HUES64 (cell line): ENCODE data around the gene CD3G.
"Not testable (repeated sequence)": the region's sequence is repeated elsewhere in the genome, so short reads cannot be mapped to it uniquely, and the experiment has no call there.

Experiments
- H3K27ac ChIP-seq: 2 replicates; pipeline ENCODE4 v1.7.0; 2013; ENCODE audit warnings: low read depth, low read length, inconsistent platforms
- H3K27me3 ChIP-seq: 2 replicates; pipeline ENCODE4 v1.6.1; 2013; ENCODE audit warnings: mild to moderate bottlenecking, low read length; ENCODE audit not compliant: insufficient read depth
- H3K36me3 ChIP-seq: 2 replicates; pipeline ENCODE4 v1.6.1; 2013; ENCODE audit warnings: mild to moderate bottlenecking, low read length; ENCODE audit not compliant: insufficient read depth
- H3K4me1 ChIP-seq: 2 replicates; pipeline ENCODE4 v1.6.1; 2013; ENCODE audit warnings: mild to moderate bottlenecking, low read length, moderate library complexity; ENCODE audit not compliant: insufficient read depth
- H3K4me3 ChIP-seq: 2 replicates; pipeline ENCODE4 v1.5.1; 2013; ENCODE audit warnings: mild to moderate bottlenecking, low read length, moderate library complexity
- H3K9ac ChIP-seq: 2 replicates; pipeline ENCODE4 v1.6.1; 2013; ENCODE audit warnings: mild to moderate bottlenecking, low read depth, low read length
- H3K9me3 ChIP-seq: 2 replicates; pipeline ENCODE4 v1.6.1; 2013; ENCODE audit warnings: low read depth, low read length; ENCODE audit not compliant: insufficient read depth
- WGBS: fragments of 150-250, 120-280 bp; methylation state at CpG from one replicate; pipeline ENCODE4 v1.1.7; 2013; ENCODE audit warnings: missing lambda C conversion rate; 5-methylcytosine and 5-hydroxymethylcytosine counted together

The CD3G gene

GRCh38 chr11:118380571-118380970 is 36.4 kb downstream of the CD3G start:
- Histone ChIP-seq H3K27me3 (no peaks in the 10 kb centered on the region), H3K36me3 (peaks cover 92% of the 10 kb centered on the region), H3K9ac (no peak overlapping the region), H3K9me3 (no peaks in the 10 kb centered on the region), H3K4me3 (no peak overlapping the region), H3K27ac (no peak overlapping the region), H3K4me1 (no peaks in the 10 kb centered on the region)

- Histone ChIP-seq H3K36me3 (peaks cover 99% of the 10 kb centered on the region), H3K9ac (no peak overlapping the region), H3K27me3 (no peaks in the 10 kb centered on the region), H3K4me3 (no peak overlapping the region), H3K9me3 (no peaks in the 10 kb centered on the region), H3K27ac (no peak overlapping the region), H3K4me1 (no peaks in the 10 kb centered on the region)
- WGBS: 95% methylated on average over 3 of the region's 3 CpGs
Measured at GRCh38 chr11:118382954-118383353, 38.8 kb downstream of the CD3G start.

GRCh38 chr11:118383657-118384056 is 39.5 kb downstream of the CD3G start:
- Histone ChIP-seq H3K4me3 (no peak overlapping the region), H3K4me1 (no peaks in the 10 kb centered on the region), H3K36me3 (peaks cover 99% of the 10 kb centered on the region), H3K27me3 (no peaks in the 10 kb centered on the region), H3K27ac (no peak overlapping the region), H3K9me3 (no peaks in the 10 kb centered on the region), H3K9ac (no peak overlapping the region)
- 94% methylated on average over 2 of the region's 3 CpGs for WGBS

GRCh38 chr11:118396097-118396501 is 52.0 kb downstream of the CD3G start:
- no peak overlapping the region for H3K27ac ChIP-seq
- H3K27me3 ChIP-seq: no peaks in the 10 kb centered on the region

GRCh38 chr11:118397448-118397847 is 53.3 kb downstream of the CD3G start:
- no peaks in the 10 kb centered on the region for H3K4me1 ChIP-seq
- H3K9ac ChIP-seq: no peak overlapping the region
- H3K9me3 ChIP-seq: no peaks in the 10 kb centered on the region
- peaks cover 47% of the 10 kb centered on the region for H3K36me3 ChIP-seq
- no peaks in the 10 kb centered on the region for H3K27me3 ChIP-seq
- no peak overlapping the region for H3K27ac ChIP-seq
- H3K4me3 ChIP-seq: no peak overlapping the region

More at GRCh38 chr11:118396097-118396501, 52.0 kb downstream of the CD3G start:
- Histone ChIP-seq H3K36me3 (peaks cover 56% of the 10 kb centered on the region), H3K9ac (no peak overlapping the region), H3K4me3 (no peak overlapping the region), H3K4me1 (no peaks in the 10 kb centered on the region), H3K9me3 (no peaks in the 10 kb centered on the region)
- WGBS: 94% methylated on average over 5 of the region's 6 CpGs

- no peaks in the 10 kb centered on the region for H3K4me1 ChIP-seq
- H3K36me3 ChIP-seq: peaks cover 31% of the 10 kb centered on the region
- no peak overlapping the region for H3K4me3 ChIP-seq
- no peaks in the 10 kb centered on the region for H3K9me3 ChIP-seq
- no peak overlapping the region for H3K9ac ChIP-seq
- no peak overlapping the region for H3K27ac ChIP-seq
- WGBS: 93% methylated on average over 3 of the region's 3 CpGs
- no peaks in the 10 kb centered on the region for H3K27me3 ChIP-seq
Measured at GRCh38 chr11:118398791-118399559, 54.8 kb downstream of the CD3G start.

GRCh38 chr11:118401151-118401879 is 57.2 kb downstream of the CD3G start, which contains the start of gene ATP5MG:
Gene ATP5MG, plus strand, starts transcription at chr11:118401606. Its CDS starts 60 bp downstream, at chr11:118401666.
- peak within 1 kb of the TSS; percentile 96 for H3K4me3 ChIP-seq
- peaks cover 31% of the 10 kb centered on the region for H3K36me3 ChIP-seq
- peak within 1 kb of the TSS; percentile 90 for H3K9ac ChIP-seq
- H3K27me3 ChIP-seq: no peaks in the 10 kb centered on the region
- no peaks in the 10 kb centered on the region for H3K4me1 ChIP-seq
- under 1% methylated on average over 49 of the region's 51 CpGs for WGBS
- peak within 1 kb of the TSS; percentile 94 for H3K27ac ChIP-seq
- H3K9me3 ChIP-seq: no peaks in the 10 kb centered on the region

GRCh38 chr11:118401880-118402590 is 57.9 kb downstream of the CD3G start:
- no peaks in the 10 kb centered on the region for H3K9me3 ChIP-seq
- peak overlapping the region; percentile 96 for H3K4me3 ChIP-seq
- WGBS: 8% methylated on average over 21 of the region's 22 CpGs
- peak overlapping the region; percentile 90 for H3K9ac ChIP-seq
- H3K27ac ChIP-seq: peak overlapping the region; percentile 94
- H3K36me3 ChIP-seq: peaks cover 32% of the 10 kb centered on the region
- no peaks in the 10 kb centered on the region for H3K4me1 ChIP-seq
- H3K27me3 ChIP-seq: no peaks in the 10 kb centered on the region

GRCh38 chr11:118402594-118402993 is 58.5 kb downstream of the CD3G start:
- WGBS: 87% methylated on average over 7 of the region's 7 CpGs
- H3K4me1 ChIP-seq, H3K27me3 ChIP-seq, H3K9me3 ChIP-seq, H3K27ac ChIP-seq: not testable (repeated sequence)
- H3K9ac ChIP-seq: peak overlapping the region; percentile 90; the same call in 1 of the 2 replicates
- H3K36me3 ChIP-seq: peaks cover 34% of the 10 kb centered on the region
- peak overlapping the region; percentile 96 for H3K4me3 ChIP-seq
